Keratinocyte (primary cell): Measurements from ENCODE around the gene GRAMD1B.

Experiments used
- CTCF ChIP-seq, 3 experiments: IDR thresholded peaks in 1 of 3; conservative IDR thresholded peaks in 1 of 3; optimal IDR thresholded peaks in 1 of 3; 2 replicates in 2 of 3; 3 replicates in 1 of 3; pipeline versions ENCODE3 to v1.5.1; 2011; ENCODE audit warnings: low read length in 3 of 3, mild to moderate bottlenecking in 3 of 3, moderate library complexity in 2 of 3, control low read depth in 1 of 3, inconsistent platforms in 1 of 3; ENCODE audit not compliant: insufficient read depth in 2 of 3; ENCODE audit errors: extremely low read depth in 1 of 3
- EZH2 ChIP-seq: IDR thresholded peaks from one replicate; pipeline ENCODE4 v1.6.1; 2012; ENCODE audit warnings: inconsistent platforms, mild to moderate bottlenecking, low read length, moderate library complexity

DNA sequence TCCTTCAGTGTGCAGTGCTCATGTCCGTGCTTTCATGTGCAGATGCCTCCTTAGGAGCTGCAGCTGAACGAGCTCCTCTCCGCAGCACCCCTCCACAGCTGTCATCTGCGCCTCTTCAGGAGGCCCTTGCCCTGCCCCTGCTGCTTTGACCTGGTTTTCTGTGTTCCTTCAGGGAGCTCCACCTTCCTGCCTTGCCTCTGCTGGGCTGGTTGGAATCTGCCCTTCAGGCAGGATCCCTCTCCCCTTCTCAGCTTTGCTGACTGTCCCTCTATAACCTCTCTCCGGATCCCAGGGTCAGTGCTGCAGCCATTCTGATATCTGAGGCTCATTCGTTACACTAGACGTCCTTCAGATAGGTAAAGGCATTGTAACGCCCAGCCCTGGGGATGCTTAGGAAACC, 156.5 kb downstream of the GRAMD1B start:
- TF ChIP-seq CTCF (optimal IDR thresholded peaks at IDR 0.05 in 1 of 3, IDR thresholded peaks at IDR 0.05 in 1 of 3, conservative IDR thresholded peaks at IDR 0.05 in 1 of 3; ENCODE audit: extremely low read depth in 1 of 3, insufficient read depth in 2 of 3, low read length in 3 of 3) (no peak), EZH2 (no peak)
